BJ (cell line): ENCODE results near the gene MPHOSPH9. TPM values are rescaled to one million over a fixed set of nuclear protein-coding genes. Genes with fewer than 3 reads are reported as not detected.

ENCODE experiments used
- CTCF ChIA-PET: fragments of 350-600 bp; formaldehyde crosslinking; extraction: SDS; loops from one replicate; lab custom pipeline; 2021; ENCODE audit warnings: antibody characterized with exemption, inconsistent platforms; lab: Yijun Ruan, JAX
- POLR2A ChIA-PET: fragments of 300-600 bp; sonication (Branson Sonifier 250); formaldehyde crosslinking; extraction: SDS; loops from one replicate; lab custom pipeline; 2021; ENCODE audit warnings: antibody characterized with exemption; lab: Charles Lee
- DNase-seq: peaks from one replicate; pipeline ENCODE4 v3.0.0-alpha.2; 2011; ENCODE audit warnings: low read depth
- H3K27me3 ChIP-seq: 2 replicates; pipeline ENCODE4 v1.6.0; 2011; ENCODE audit warnings: low read length; ENCODE audit not compliant: control insufficient read depth, insufficient read depth
- H3K36me3 ChIP-seq: 2 replicates; pipeline ENCODE4 v1.5.1; 2011; ENCODE audit warnings: low read length; ENCODE audit not compliant: control insufficient read depth, insufficient read depth
- H3K4me3 ChIP-seq: 2 replicates; pipeline ENCODE4 v1.5.1; 2011; ENCODE audit warnings: low read depth, mild to moderate bottlenecking, control low read depth, low read length
- CTCF ChIP-seq: IDR thresholded peaks from 2 replicates; pipeline ENCODE4 v1.5.1; 2011; ENCODE audit warnings: low read depth, mild to moderate bottlenecking, control low read depth, inconsistent platforms, low read length, moderate library complexity; ENCODE audit not compliant: insufficient read depth
- polyA plus RNA-seq: library from polyadenylated mRNA; depleted of rRNA; stranded (reverse); fragments of >200 nt; gene quantifications from 2 replicates; pipeline ENCODE4 v1.2.3, GENCODE V29; 2011

Gene MPHOSPH9
- polyA plus RNA-seq, 1 experiment: 7.6 TPM

GRCh38 chr12:123268850-123269249, 35.9 kb upstream of the MPHOSPH9 start:
- H3K36me3 ChIP-seq: peaks cover 18% of the 10 kb centered on the region
- TF ChIP-seq CTCF: no peak
- no peak for DNase-seq
- peak overlapping the region; percentile 84 for H3K4me3 ChIP-seq
- ChIA-PET POLR2A (interaction anchor here (0.6 to 1.2 kb wide), 2 partner anchors 36 to 1464 kb away, joined by 4 to 5 read pairs; partner anchors contain the start of gene MPHOSPH9), CTCF (interaction anchor here (1.2 kb wide), 1 partner anchor 11 kb away, joined by 5 read pairs; no protein-coding TSS in a partner anchor)
- H3K27me3 ChIP-seq: no peaks in the 10 kb centered on the region

GRCh38 chr12:123267991-123268843, 35.3 kb upstream of the MPHOSPH9 start:
- no peak overlapping the region for H3K4me3 ChIP-seq
- DNase-seq: no peak
- TF ChIP-seq CTCF: no peak
- H3K36me3 ChIP-seq: peaks cover 21% of the 10 kb centered on the region
- CTCF ChIA-PET: interaction anchor here (0.6 to 1.1 kb wide), 3 partner anchors 9 to 106 kb away, joined by 3 to 6 read pairs (median 3); no protein-coding TSS in a partner anchor
- H3K27me3 ChIP-seq: no peaks in the 10 kb centered on the region
- POLR2A ChIA-PET: no interaction called here

GRCh38 chr12:123267335-123267920, 34.5 kb upstream of the MPHOSPH9 start:
- Histone ChIP-seq H3K36me3 (peaks cover 23% of the 10 kb centered on the region), H3K4me3 (no peak overlapping the region), H3K27me3 (no peaks in the 10 kb centered on the region)
- POLR2A ChIA-PET: interaction anchor here (0.7 kb wide), 1 partner anchor 11 kb away, joined by 3 read pairs; no protein-coding TSS in a partner anchor
- TF ChIP-seq CTCF: no peak
- DNase-seq: no peak
- CTCF ChIA-PET: interaction anchor here (0.6 to 1.1 kb wide), 4 partner anchors 8 to 150 kb away, joined by 3 to 6 read pairs (median 3); no protein-coding TSS in a partner anchor

GRCh38 chr12:123266679-123267277, 33.8 kb upstream of the MPHOSPH9 start:
- CTCF ChIA-PET: interaction anchor here (0.6 kb wide), 1 partner anchor 150 kb away, joined by 3 read pairs; no protein-coding TSS in a partner anchor
- POLR2A ChIA-PET: interaction anchor here (0.7 kb wide), 1 partner anchor 12 kb away, joined by 3 read pairs; no protein-coding TSS in a partner anchor
- Histone ChIP-seq H3K27me3 (no peaks in the 10 kb centered on the region), H3K4me3 (no peak overlapping the region), H3K36me3 (peaks cover 24% of the 10 kb centered on the region)
- no peak for DNase-seq
- TF ChIP-seq CTCF: no peak
